Esophagus squamous epithelium (tissue), 4 donors: ENCODE data around the gene ZDHHC17.

ENCODE experiments used
- POLR2A ChIP-seq, 4 donors: fragments of 450-650 bp; IDR thresholded peaks; one replicate each; pipeline ENCODE4 v1.6.1; 2017; ENCODE audit warnings: antibody characterized with exemption in 4 of 4, mild to moderate bottlenecking in 4 of 4, moderate library complexity in 3 of 4
- TF ChIP-seq, protein P1 (sequence below), 6 experiments: fragments of 450-650 bp in 4 of 6; fragments of 200-600 bp in 2 of 6; sonication (generic) in 2 of 6; IDR thresholded peaks; one replicate each; pipeline ENCODE4 v1.5.1; 2016 to 2019; ENCODE audit warnings: antibody characterized with exemption in 6 of 6, mild to moderate bottlenecking in 4 of 6, moderate library complexity in 4 of 6

DNA sequence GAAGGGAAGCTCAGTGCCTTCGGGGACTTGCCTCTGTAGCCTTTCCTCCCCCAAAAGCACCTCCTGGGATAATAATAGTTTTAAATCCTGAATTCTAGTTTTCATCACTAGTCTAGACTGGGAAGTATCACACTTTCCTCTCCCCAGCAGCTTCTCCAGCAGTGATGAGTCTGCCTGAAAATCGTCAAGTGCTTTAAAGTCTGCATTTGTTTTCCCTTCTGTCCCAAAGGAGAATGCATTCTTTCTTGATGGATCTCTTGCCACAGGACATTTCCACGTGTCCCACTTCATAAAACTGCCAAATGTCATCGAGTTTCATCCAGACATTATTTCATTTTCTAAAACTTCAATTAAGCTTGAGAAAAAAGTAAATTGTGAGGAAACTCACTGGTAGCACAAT, 99.9 kb downstream of the ZDHHC17 start:
- TF ChIP-seq POLR2A (IDR thresholded peaks at IDR 0.05): no peak
- TF ChIP-seq, protein P1, sequence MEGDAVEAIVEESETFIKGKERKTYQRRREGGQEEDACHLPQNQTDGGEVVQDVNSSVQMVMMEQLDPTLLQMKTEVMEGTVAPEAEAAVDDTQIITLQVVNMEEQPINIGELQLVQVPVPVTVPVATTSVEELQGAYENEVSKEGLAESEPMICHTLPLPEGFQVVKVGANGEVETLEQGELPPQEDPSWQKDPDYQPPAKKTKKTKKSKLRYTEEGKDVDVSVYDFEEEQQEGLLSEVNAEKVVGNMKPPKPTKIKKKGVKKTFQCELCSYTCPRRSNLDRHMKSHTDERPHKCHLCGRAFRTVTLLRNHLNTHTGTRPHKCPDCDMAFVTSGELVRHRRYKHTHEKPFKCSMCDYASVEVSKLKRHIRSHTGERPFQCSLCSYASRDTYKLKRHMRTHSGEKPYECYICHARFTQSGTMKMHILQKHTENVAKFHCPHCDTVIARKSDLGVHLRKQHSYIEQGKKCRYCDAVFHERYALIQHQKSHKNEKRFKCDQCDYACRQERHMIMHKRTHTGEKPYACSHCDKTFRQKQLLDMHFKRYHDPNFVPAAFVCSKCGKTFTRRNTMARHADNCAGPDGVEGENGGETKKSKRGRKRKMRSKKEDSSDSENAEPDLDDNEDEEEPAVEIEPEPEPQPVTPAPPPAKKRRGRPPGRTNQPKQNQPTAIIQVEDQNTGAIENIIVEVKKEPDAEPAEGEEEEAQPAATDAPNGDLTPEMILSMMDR (IDR thresholded peaks at IDR 0.05): no peak
